Lower leg skin (tissue), 4 donors: ENCODE measurements around the gene BUD13. TPM values are rescaled to one million over a fixed set of nuclear protein-coding genes. Genes with fewer than 3 reads are reported as not detected.

Experiments
- DNase-seq, 2 donors: peaks; one replicate each; pipeline ENCODE4 v3.0.0-alpha.2; 2019; ENCODE audit warnings: low spot score in 2 of 2
- H3K4me3 ChIP-seq: fragments of 200-600 bp; sonication (generic); 2 replicates; pipeline ENCODE4 v1.5.1; 2017; ENCODE audit warnings: mild to moderate bottlenecking, low read depth; ENCODE audit not compliant: poor library complexity, severe bottlenecking
- POLR2A ChIP-seq, 2 donors: fragments of 450-650 bp; IDR thresholded peaks; one replicate each; pipeline ENCODE4 v1.6.1; 2016 to 2017; ENCODE audit warnings: antibody characterized with exemption in 2 of 2, mild to moderate bottlenecking in 1 of 2, moderate library complexity in 1 of 2
- WGBS, 2 donors: methylation state at CpG; one replicate each; pipeline ENCODE4 v1.1.5; 2018; 5-methylcytosine and 5-hydroxymethylcytosine counted together
- intact Hi-C: fragments of 100-400 bp; cut with DNase I; formaldehyde crosslinking; loops from one replicate; pipeline ENCODE4 v1.15.0; 2023; ENCODE audit warnings: low total_unique reads
- total RNA-seq, 4 donors: library from RNA; depleted of rRNA; stranded (reverse); fragments of >200 nt; gene quantifications; one replicate each; pipeline ENCODE4 v1.1.0, GENCODE V29; 2016
- TF ChIP-seq, protein P1 (sequence below), 3 donors: fragments of 450-650 bp; IDR thresholded peaks; one replicate each; pipeline ENCODE4 v1.5.1; 2016; ENCODE audit warnings: antibody characterized with exemption in 3 of 3, mild to moderate bottlenecking in 3 of 3, moderate library complexity in 2 of 3

Gene BUD13
- total RNA-seq, 4 donors from 2014 or later = 13.8 to 17.2 (median 15.8) TPM

DNA sequence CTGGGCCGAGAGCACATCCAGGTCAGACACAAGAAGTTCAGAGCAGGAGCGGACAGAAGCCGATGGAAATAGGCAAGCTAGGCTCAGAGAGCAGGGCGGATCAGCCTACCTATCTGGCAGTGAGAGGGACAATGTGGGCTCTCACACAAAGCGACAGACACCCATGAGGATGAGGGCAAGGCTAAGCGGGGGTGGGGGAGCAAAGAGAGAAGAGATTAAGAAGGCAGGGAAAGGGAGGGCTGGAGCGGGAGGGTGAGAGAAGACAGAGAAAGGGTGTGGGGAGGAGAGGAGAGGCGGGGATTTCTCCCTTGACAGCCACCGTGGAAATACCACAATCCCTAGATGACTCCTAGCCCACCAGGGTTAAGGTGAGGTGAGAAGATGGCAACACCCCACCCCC lies 57.9 kb downstream of the BUD13 start:
- 84 to 91% methylated on average over 9 of the region's 9 CpGs for WGBS, 2 donors
- H3K4me3 ChIP-seq = no peak overlapping the region
- DNase-seq = no peak
- no peak for TF ChIP-seq POLR2A (IDR thresholded peaks at IDR 0.05)
- TF ChIP-seq, protein P1, sequence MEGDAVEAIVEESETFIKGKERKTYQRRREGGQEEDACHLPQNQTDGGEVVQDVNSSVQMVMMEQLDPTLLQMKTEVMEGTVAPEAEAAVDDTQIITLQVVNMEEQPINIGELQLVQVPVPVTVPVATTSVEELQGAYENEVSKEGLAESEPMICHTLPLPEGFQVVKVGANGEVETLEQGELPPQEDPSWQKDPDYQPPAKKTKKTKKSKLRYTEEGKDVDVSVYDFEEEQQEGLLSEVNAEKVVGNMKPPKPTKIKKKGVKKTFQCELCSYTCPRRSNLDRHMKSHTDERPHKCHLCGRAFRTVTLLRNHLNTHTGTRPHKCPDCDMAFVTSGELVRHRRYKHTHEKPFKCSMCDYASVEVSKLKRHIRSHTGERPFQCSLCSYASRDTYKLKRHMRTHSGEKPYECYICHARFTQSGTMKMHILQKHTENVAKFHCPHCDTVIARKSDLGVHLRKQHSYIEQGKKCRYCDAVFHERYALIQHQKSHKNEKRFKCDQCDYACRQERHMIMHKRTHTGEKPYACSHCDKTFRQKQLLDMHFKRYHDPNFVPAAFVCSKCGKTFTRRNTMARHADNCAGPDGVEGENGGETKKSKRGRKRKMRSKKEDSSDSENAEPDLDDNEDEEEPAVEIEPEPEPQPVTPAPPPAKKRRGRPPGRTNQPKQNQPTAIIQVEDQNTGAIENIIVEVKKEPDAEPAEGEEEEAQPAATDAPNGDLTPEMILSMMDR (IDR thresholded peaks at IDR 0.05) = no peak
- intact Hi-C loops = no loop called here

DNA sequence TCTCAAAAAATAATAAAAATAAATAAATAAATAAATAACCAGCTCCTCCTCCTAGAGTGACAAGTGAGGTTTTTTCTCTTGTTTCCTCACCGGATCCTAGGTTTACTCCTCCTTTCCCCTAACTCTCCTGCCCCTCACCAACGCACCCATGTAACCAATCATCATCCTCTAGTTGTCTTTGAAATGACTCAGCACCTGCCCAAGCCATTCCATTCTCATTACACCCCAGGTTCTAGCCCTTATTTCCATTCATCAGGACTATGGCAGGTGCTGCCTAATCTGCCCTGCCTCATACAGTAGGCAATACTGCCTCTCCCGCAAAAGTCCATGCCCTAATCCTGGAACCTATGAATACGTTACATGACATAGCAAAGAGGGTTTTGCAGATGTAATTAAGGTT lies 60.4 kb downstream of the BUD13 start:
- TF ChIP-seq POLR2A (IDR thresholded peaks at IDR 0.05) = no peak
- TF ChIP-seq, protein P1 (IDR thresholded peaks at IDR 0.05) = no peak
- no peak overlapping the region for H3K4me3 ChIP-seq
- DNase-seq = no peak
- intact Hi-C loops = no loop called here
- WGBS, 2 donors = 89 to 95% methylated on average over 4 of the region's 4 CpGs

DNA sequence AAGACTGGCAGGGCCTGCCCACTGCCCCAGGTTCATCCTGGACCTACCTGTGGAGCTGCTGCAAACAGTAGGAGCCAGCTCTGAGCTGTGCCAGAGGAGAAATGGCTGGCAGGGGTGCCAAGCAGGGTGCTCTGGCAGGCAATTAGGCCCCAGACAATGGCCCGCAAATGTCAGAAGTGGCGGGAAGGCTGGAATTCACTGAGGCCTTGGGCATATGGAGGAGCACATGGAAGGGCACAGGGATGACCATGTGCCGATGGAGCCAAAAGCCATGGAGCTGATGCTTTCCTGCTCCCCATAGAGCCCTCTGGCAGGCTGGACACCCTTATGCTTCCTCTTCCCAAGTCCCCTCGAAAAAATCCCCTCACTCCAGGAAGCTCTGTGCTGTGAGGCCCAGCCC lies 62.0 kb downstream of the BUD13 start:
- WGBS, 2 donors = 73 to 83% methylated on average over 2 to 4 of the region's 4 CpGs
- intact Hi-C loops = no loop called here

DNA sequence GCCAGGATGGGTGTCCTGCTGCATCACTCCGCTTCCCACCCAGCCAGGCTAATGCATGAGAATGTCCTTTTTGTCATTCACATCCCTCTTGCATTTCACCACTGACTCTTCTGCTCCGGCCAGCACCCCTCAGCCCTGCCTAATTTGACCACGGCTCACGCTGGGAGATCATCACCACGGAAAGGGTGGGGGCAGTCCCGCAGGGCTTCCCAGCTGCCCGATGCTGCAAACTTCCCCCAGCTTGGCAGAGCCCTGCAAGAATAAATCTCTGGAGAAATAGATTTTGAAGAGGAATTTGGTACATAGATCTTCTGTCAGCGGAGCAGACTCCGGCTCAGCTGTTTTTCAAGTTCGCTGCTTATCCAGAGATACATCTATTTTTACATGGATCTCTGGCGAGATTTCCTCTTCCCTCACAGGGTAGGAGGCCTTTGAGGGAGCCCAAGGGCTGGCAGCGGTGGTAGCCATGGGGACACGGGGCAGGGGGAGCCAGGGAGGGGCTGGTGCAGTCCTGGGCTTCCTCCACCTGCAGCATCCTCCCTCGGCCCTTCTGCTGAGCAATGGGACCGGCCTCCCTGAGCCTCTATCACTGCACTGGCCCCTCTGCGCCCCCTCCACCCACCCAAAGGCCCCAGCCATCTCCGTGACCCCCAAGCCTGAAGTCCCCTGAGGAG lies 62.6 kb downstream of the BUD13 start:
- TF ChIP-seq POLR2A (IDR thresholded peaks at IDR 0.05) = no peak
- TF ChIP-seq, protein P1 (IDR thresholded peaks at IDR 0.05) = no peak
- 44 to 47% methylated on average over 16 to 17 of the region's 17 CpGs for WGBS, 2 donors
- DNase-seq = no peak
- intact Hi-C loops = no loop called here
- H3K4me3 ChIP-seq = no peak overlapping the region

More for the DNA sequence above, 62.0 kb downstream of the BUD13 start:
- no peak for DNase-seq
- H3K4me3 ChIP-seq = no peak overlapping the region
- no peak for TF ChIP-seq POLR2A (IDR thresholded peaks at IDR 0.05)
- TF ChIP-seq, protein P1 (IDR thresholded peaks at IDR 0.05) = no peak

DNA sequence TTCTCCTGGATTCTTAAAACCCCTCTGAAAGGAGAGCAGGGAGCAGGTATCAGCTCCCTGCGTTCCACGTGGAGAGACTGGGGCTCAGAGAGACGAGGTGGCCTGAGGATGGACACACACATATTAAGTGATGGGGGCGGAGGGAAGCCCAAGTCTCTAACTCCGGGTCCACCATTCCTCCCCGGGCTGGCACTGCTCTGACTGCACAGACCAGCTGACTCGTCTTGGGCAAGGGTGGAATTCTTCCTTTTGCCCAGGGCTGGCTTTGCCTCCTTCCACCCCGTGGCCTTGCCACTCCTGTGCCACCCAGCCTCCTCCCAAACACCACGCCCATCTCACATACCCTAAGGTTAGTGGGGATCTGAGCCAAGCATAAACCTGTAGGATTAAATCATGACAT lies 65.0 kb downstream of the BUD13 start:
- 37 to 44% methylated on average over 8 to 9 of the region's 9 CpGs for WGBS, 2 donors
- intact Hi-C loops = no loop called here
- H3K4me3 ChIP-seq = no peak overlapping the region
- no peak for DNase-seq
- no peak for TF ChIP-seq POLR2A (IDR thresholded peaks at IDR 0.05)
- TF ChIP-seq, protein P1 (IDR thresholded peaks at IDR 0.05) = no peak

DNA sequence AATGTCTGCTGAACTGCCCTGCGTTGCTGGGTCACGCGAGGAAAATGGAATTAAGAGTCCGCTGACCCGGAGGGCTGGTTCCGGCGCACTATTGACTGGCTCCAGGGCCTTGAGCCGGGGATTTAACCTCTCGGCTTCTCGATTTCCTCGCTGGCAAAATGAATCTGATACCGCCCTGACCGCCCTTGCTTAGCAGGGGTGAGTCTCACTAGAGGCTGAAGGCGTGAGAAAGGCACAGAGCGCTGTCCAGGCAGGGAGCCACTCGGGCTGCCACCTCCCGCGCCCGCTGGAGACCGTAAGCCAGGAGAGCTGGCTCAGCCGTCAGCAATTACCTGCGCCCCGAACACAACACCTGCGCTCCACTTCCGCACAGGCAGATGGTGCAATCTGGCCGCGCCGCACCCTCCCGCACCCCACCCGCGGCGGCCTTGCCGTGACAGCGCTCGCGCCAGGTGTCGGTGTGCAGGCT lies 65.6 kb downstream of the BUD13 start:
- intact Hi-C loops = no loop called here
- no peak overlapping the region for H3K4me3 ChIP-seq
- 36 to 77% methylated on average over 8 to 24 of the region's 37 CpGs for WGBS, 2 donors
- DNase-seq = no peak
- TF ChIP-seq, protein P1 (IDR thresholded peaks at IDR 0.05) = no peak
- no peak for TF ChIP-seq POLR2A (IDR thresholded peaks at IDR 0.05)
